OCI-LY7 (cell line): ENCODE results near the gene HBM. TPM values are rescaled to one million over a fixed set of nuclear protein-coding genes. Genes with fewer than 3 reads are reported as not detected.

ENCODE experiments used
- BruUV-seq: library from RNA; stranded (reverse); fragments of 400-500 nt; replicated peaks from 2 replicates; lab custom pipeline; 2021; lab: Mats Ljungman, UMichigan
- CTCF ChIA-PET: fragments of 300-600 bp; sonication (Branson Sonifier 250); formaldehyde crosslinking; loops from one replicate; lab custom pipeline; 2022; ENCODE audit warnings: antibody characterized with exemption; ENCODE audit not compliant: unreplicated experiment; lab: Charles Lee
- POLR2A ChIA-PET: fragments of 300-600 bp; sonication (Branson Sonifier 250); formaldehyde crosslinking; loops from one replicate; lab custom pipeline; 2022; ENCODE audit warnings: antibody characterized with exemption; lab: Charles Lee
- DNase-seq: peaks from one replicate; pipeline ENCODE4 v3.0.0-alpha.2; 2015; ENCODE audit warnings: low spot score
- H2AFZ ChIP-seq: fragments of 200-600 bp; sonication (generic), shearing (Covaris generic); 2 replicates; pipeline ENCODE4 v1.6.1; 2014; ENCODE audit warnings: mild to moderate bottlenecking, antibody characterized with exemption, low read length, moderate library complexity
- H3K27ac ChIP-seq: fragments of 200-600 bp; sonication (generic); 2 replicates; pipeline ENCODE4 v1.5.1; 2014; ENCODE audit warnings: mixed run types, low read depth, mild to moderate bottlenecking, moderate library complexity, low read length, inconsistent platforms; ENCODE audit not compliant: poor library complexity, severe bottlenecking
- H3K36me3 ChIP-seq: fragments of 200-600 bp; sonication (generic); 2 replicates; pipeline ENCODE4 v1.6.1; 2014; ENCODE audit warnings: mild to moderate bottlenecking, antibody characterized with exemption, low read length, moderate library complexity, mixed read lengths; ENCODE audit not compliant: insufficient read depth
- H3K4me1 ChIP-seq: fragments of 200-600 bp; sonication (generic); 2 replicates; pipeline ENCODE4 v1.5.1; 2014; ENCODE audit warnings: mild to moderate bottlenecking, low read length; ENCODE audit not compliant: insufficient read depth, poor library complexity, severe bottlenecking
- H3K4me2 ChIP-seq: fragments of 200-600 bp; sonication (generic); 2 replicates; pipeline ENCODE4 v1.6.1; 2014; ENCODE audit warnings: mild to moderate bottlenecking, low read length
- H3K4me3 ChIP-seq: fragments of 200-600 bp; sonication (generic); 2 replicates; pipeline ENCODE4 v1.5.1; 2014; ENCODE audit warnings: mild to moderate bottlenecking, low read depth, low read length; ENCODE audit not compliant: poor library complexity, severe bottlenecking
- H3K79me2 ChIP-seq: fragments of 200-600 bp; sonication (generic); 2 replicates; pipeline ENCODE4 v1.6.1; 2016; ENCODE audit warnings: low read depth, mild to moderate bottlenecking, low read length, moderate library complexity, mixed read lengths; ENCODE audit not compliant: insufficient read depth
- H3K9me2 ChIP-seq: fragments of 200-600 bp; sonication (generic); 2 replicates; pipeline ENCODE4 v1.6.1; 2016; ENCODE audit warnings: mild to moderate bottlenecking, low read length, mixed read lengths; ENCODE audit not compliant: insufficient read depth
- H3K9me3 ChIP-seq: fragments of 200-600 bp; sonication (generic); 2 replicates; pipeline ENCODE4 v1.6.1; 2014; ENCODE audit warnings: mild to moderate bottlenecking, mixed run types, low read length, mixed read lengths
- H4K20me1 ChIP-seq: fragments of 200-600 bp; sonication (generic); 2 replicates; pipeline ENCODE4 v1.6.1; 2014; ENCODE audit warnings: mild to moderate bottlenecking, antibody characterized with exemption, low read length, moderate library complexity, mixed read lengths; ENCODE audit not compliant: insufficient read depth
- CTCF ChIP-seq: fragments of 200-600 bp; sonication (generic); conservative IDR thresholded peaks from 2 replicates; pipeline ENCODE4 v1.5.1; 2014; ENCODE audit warnings: mild to moderate bottlenecking, antibody characterized with exemption, low read length, moderate library complexity, mixed read lengths
- EZH2phosphoT487 ChIP-seq: fragments of 200-600 bp; sonication (generic); IDR thresholded peaks from 2 replicates; pipeline ENCODE4 v1.6.1; 2018; ENCODE audit warnings: low read depth, borderline replicate concordance, mild to moderate bottlenecking, mixed run types, antibody characterized with exemption, low read length, moderate library complexity, mixed read lengths
- intact Hi-C: fragments of 100-400 bp; cut with micrococcal nuclease; formaldehyde crosslinking; loops from one replicate; pipeline ENCODE4 v1.10.0; 2022; ENCODE audit not compliant: unreplicated experiment
- total RNA-seq, 2 experiments: library from RNA; depleted of rRNA in 1 of 2; stranded (reverse); fragments of >200 nt in 1 of 2; shearing (Covaris generic) in 1 of 2; gene quantifications; 2 replicates each; pipeline ENCODE4 v1.2.3, GENCODE V29; 2014 to 2022

The HBM gene
- total RNA-seq, 2 experiments from 2014 or later, result not detected

- peaks cover 4% of the 10 kb centered on the region for H3K4me1 ChIP-seq
- H3K9me2 ChIP-seq, result no peaks in the 10 kb centered on the region
- no peaks in the 10 kb centered on the region for H3K79me2 ChIP-seq
- TF ChIP-seq EZH2phosphoT487 (no peak), CTCF (no peak)
- H3K4me2 ChIP-seq, result peak overlapping the region; percentile 26; the same call in 1 of the 2 replicates
- no peak overlapping the region for H2AFZ ChIP-seq
- ChIA-PET CTCF (no interaction called here), POLR2A (interaction anchor here (1.3 kb wide), 1 partner anchor 12 kb away, joined by 3 read pairs; no protein-coding TSS in a partner anchor)
- peaks cover 25% of the 10 kb centered on the region for H3K36me3 ChIP-seq
- BruUV-seq, result no TSS peak
- no peaks in the 10 kb centered on the region for H4K20me1 ChIP-seq
- DNase-seq, result peak; percentile 76
- H3K4me3 ChIP-seq, result no peak overlapping the region
- H3K27ac ChIP-seq, result no peak overlapping the region
- intact Hi-C loops, result loop anchor here (1.0 kb wide), 1 partner anchor 64 kb away; no protein-coding TSS in a partner anchor
- no peaks in the 10 kb centered on the region for H3K9me3 ChIP-seq
Measured at GRCh38 chr16:180681-181564, 15.1 kb downstream of the HBM start.

GRCh38 chr16:181565-182021 is 15.8 kb downstream of the HBM start:
- no peak overlapping the region for H2AFZ ChIP-seq
- BruUV-seq, result no TSS peak

More at GRCh38 chr16:181565-182021, 15.8 kb downstream of the HBM start:
- H3K4me1 ChIP-seq, result peaks cover 4% of the 10 kb centered on the region
- ChIA-PET POLR2A (interaction anchor here (1.3 kb wide), 1 partner anchor 13 kb away, joined by 3 read pairs; no protein-coding TSS in a partner anchor), CTCF (no interaction called here)
- H4K20me1 ChIP-seq, result no peaks in the 10 kb centered on the region
- H3K9me3 ChIP-seq, result no peaks in the 10 kb centered on the region
- H3K36me3 ChIP-seq, result peaks cover 26% of the 10 kb centered on the region
- DNase-seq, result no peak
- TF ChIP-seq EZH2phosphoT487 (no peak), CTCF (peak; percentile 91)
- no peak overlapping the region for H3K4me3 ChIP-seq
- no peak overlapping the region for H3K4me2 ChIP-seq
- H3K79me2 ChIP-seq, result no peaks in the 10 kb centered on the region
- no peak overlapping the region for H3K27ac ChIP-seq
- H3K9me2 ChIP-seq, result no peaks in the 10 kb centered on the region
- intact Hi-C loops, result loop anchor here (1.0 kb wide), 1 partner anchor 64 kb away; no protein-coding TSS in a partner anchor
